ENCODE results near the gene ITGB7.
"Not testable (repeated sequence)": the region's sequence is repeated elsewhere in the genome, so short reads cannot be mapped to it uniquely, and the experiment has no call there.

Gene ITGB7

GRCh38 chr12:53215497-53215896 is 8.4 kb upstream of the ITGB7 start:
- DNase-seq = no peak

GRCh38 chr12:53214687-53215455 is 7.8 kb upstream of the ITGB7 start:
- DNase-seq = no peak

- no peak for DNase-seq
Observed at GRCh38 chr12:53214221-53214620, 7.2 kb upstream of the ITGB7 start.

GRCh38 chr12:53213348-53213747 is 6.3 kb upstream of the ITGB7 start:
- peak; percentile 88 for DNase-seq

- DNase-seq = no peak
Observed at GRCh38 chr12:53212931-53213330, 5.9 kb upstream of the ITGB7 start.

GRCh38 chr12:53211476-53212381 is 4.7 kb upstream of the ITGB7 start:
- peak; percentile 21 for DNase-seq

- no peak for DNase-seq
Observed at GRCh38 chr12:53210843-53211242, 3.8 kb upstream of the ITGB7 start.

GRCh38 chr12:53208877-53209463 is 1.9 kb upstream of the ITGB7 start:
- no peak for DNase-seq

GRCh38 chr12:53208435-53208834 is 1.4 kb upstream of the ITGB7 start:
- no peak for DNase-seq

- DNase-seq = no peak
Observed at GRCh38 chr12:53205747-53206419, 1.2 kb downstream of the ITGB7 start.

GRCh38 chr12:53204351-53204750 is 2.7 kb downstream of the ITGB7 start:
- no peak for DNase-seq

GRCh38 chr12:53202316-53202715 is 4.7 kb downstream of the ITGB7 start:
- DNase-seq = not testable (repeated sequence)

GRCh38 chr12:53201639-53202038 is 5.4 kb downstream of the ITGB7 start:
- no peak for DNase-seq

GRCh38 chr12:53201177-53201541 is 5.9 kb downstream of the ITGB7 start:
- no peak for DNase-seq

GRCh38 chr12:53200458-53201176 is 6.4 kb downstream of the ITGB7 start:
- DNase-seq = no peak

GRCh38 chr12:53200107-53200457 is 7.0 kb downstream of the ITGB7 start:
- no peak for DNase-seq

GRCh38 chr12:53199700-53200099 is 7.4 kb downstream of the ITGB7 start:
- DNase-seq = no peak

GRCh38 chr12:53198486-53199110 is 8.5 kb downstream of the ITGB7 start:
- no peak for DNase-seq

GRCh38 chr12:53197011-53197640 is 9.9 kb downstream of the ITGB7 start:
- DNase-seq = no peak

- DNase-seq = no peak
Observed at GRCh38 chr12:53196486-53196885, 10.6 kb downstream of the ITGB7 start.

Measured in NCI-H146 (cell line).